Large intestine (tissue), 3 donors: ENCODE results near the gene TBC1D1. TPM values are rescaled to one million over a fixed set of nuclear protein-coding genes. Genes with fewer than 3 reads are reported as not detected.
A peak's percentile ranks its signal among the peaks of the same experiment; 100 is the strongest.

Source experiments
- DNase-seq, 2 donors: peaks; one replicate each; pipeline versions ENCODE4 v3.0.0 to v3.0.0-alpha.2; 2013
- H3K27ac ChIP-seq: one replicate; pipeline ENCODE4 v1.5.1; 2013; ENCODE audit warnings: low read length
- H3K27me3 ChIP-seq: 2 replicates; pipeline ENCODE4 v1.6.1; 2013; ENCODE audit warnings: low read length; ENCODE audit not compliant: control insufficient read depth, insufficient read depth
- H3K36me3 ChIP-seq: 2 replicates; pipeline ENCODE4 v1.6.1; 2013; ENCODE audit warnings: low read length; ENCODE audit not compliant: control insufficient read depth, insufficient read depth
- H3K4me1 ChIP-seq: one replicate; pipeline ENCODE4 v1.6.1; 2013; ENCODE audit warnings: low read length; ENCODE audit not compliant: control insufficient read depth, insufficient read depth
- H3K4me3 ChIP-seq: one replicate; pipeline ENCODE4 v1.5.1; 2013; ENCODE audit warnings: low read length
- H3K9me3 ChIP-seq: one replicate; pipeline ENCODE4 v1.6.1; 2013; ENCODE audit warnings: mild to moderate bottlenecking, low read depth, low read length, moderate library complexity; ENCODE audit not compliant: control insufficient read depth
- WGBS: methylation state at CpG from one replicate; pipeline ENCODE4 v1.1.5; 2013; ENCODE audit warnings: low lambda C conversion rate; ENCODE audit not compliant: insufficient coverage; 5-methylcytosine and 5-hydroxymethylcytosine counted together
- polyA plus RNA-seq: library from polyadenylated mRNA; unstranded; fragments of 120-200 nt; gene quantifications from one replicate; pipeline ENCODE4 v1.2.1, GENCODE V29; 2013

TBC1D1 gene
- polyA plus RNA-seq, 1 donor = 116 TPM

- Histone ChIP-seq H3K4me3 (no peak overlapping the region), H3K27ac (no peak overlapping the region), H3K4me1 (peaks cover 36% of the 10 kb centered on the region), H3K36me3 (peaks cover 24% of the 10 kb centered on the region), H3K27me3 (no peaks in the 10 kb centered on the region), H3K9me3 (no peaks in the 10 kb centered on the region)
- no peak for DNase-seq
- WGBS = 85% methylated on average over 4 of the region's 9 CpGs
Observed at GRCh38 chr4:38086151-38086848, 195.4 kb downstream of the TBC1D1 start.

GRCh38 chr4:38086849-38087226, 196.0 kb downstream of the TBC1D1 start:
- no peak overlapping the region for H3K27ac ChIP-seq
- no peaks in the 10 kb centered on the region for H3K9me3 ChIP-seq
- peaks cover 26% of the 10 kb centered on the region for H3K36me3 ChIP-seq
- no peaks in the 10 kb centered on the region for H3K27me3 ChIP-seq
- H3K4me1 ChIP-seq = peaks cover 33% of the 10 kb centered on the region
- no peak overlapping the region for H3K4me3 ChIP-seq
- no peak for DNase-seq
- WGBS = 78% methylated on average over 1 of the region's 2 CpGs

- no peaks in the 10 kb centered on the region for H3K9me3 ChIP-seq
- no peak for DNase-seq
- H3K4me3 ChIP-seq = no peak overlapping the region
- H3K27ac ChIP-seq = no peak overlapping the region
- H3K36me3 ChIP-seq = peaks cover 26% of the 10 kb centered on the region
- H3K27me3 ChIP-seq = no peaks in the 10 kb centered on the region
- peaks cover 19% of the 10 kb centered on the region for H3K4me1 ChIP-seq
Observed at GRCh38 chr4:38088321-38088720, 197.4 kb downstream of the TBC1D1 start.

GRCh38 chr4:38089961-38090360, 199.1 kb downstream of the TBC1D1 start:
- Histone ChIP-seq H3K4me3 (no peak overlapping the region), H3K4me1 (peaks cover 16% of the 10 kb centered on the region), H3K9me3 (no peaks in the 10 kb centered on the region), H3K27ac (peak overlapping the region; percentile 14), H3K36me3 (peaks cover 19% of the 10 kb centered on the region), H3K27me3 (no peaks in the 10 kb centered on the region)
- DNase-seq = no peak
- 35% methylated on average over 2 of the region's 4 CpGs for WGBS

- peaks cover 18% of the 10 kb centered on the region for H3K36me3 ChIP-seq
- H3K27ac ChIP-seq = peak overlapping the region; percentile 14
- H3K27me3 ChIP-seq = no peaks in the 10 kb centered on the region
- H3K9me3 ChIP-seq = no peaks in the 10 kb centered on the region
- H3K4me1 ChIP-seq = peaks cover 16% of the 10 kb centered on the region
- no peak overlapping the region for H3K4me3 ChIP-seq
- WGBS = 79% methylated on average over 4 of the region's 7 CpGs
- DNase-seq = peak in 1 of 2 donors; percentile 59
Observed at GRCh38 chr4:38090455-38091246, 199.8 kb downstream of the TBC1D1 start.

GRCh38 chr4:38091636-38092035, 200.8 kb downstream of the TBC1D1 start:
- Histone ChIP-seq H3K27ac (no peak overlapping the region), H3K4me1 (peaks cover 13% of the 10 kb centered on the region), H3K4me3 (no peak overlapping the region), H3K9me3 (no peaks in the 10 kb centered on the region), H3K36me3 (peaks cover 25% of the 10 kb centered on the region), H3K27me3 (no peaks in the 10 kb centered on the region)
- no peak for DNase-seq
- no CpG with 5 or more reads among the region's 1 CpG for WGBS

DNA sequence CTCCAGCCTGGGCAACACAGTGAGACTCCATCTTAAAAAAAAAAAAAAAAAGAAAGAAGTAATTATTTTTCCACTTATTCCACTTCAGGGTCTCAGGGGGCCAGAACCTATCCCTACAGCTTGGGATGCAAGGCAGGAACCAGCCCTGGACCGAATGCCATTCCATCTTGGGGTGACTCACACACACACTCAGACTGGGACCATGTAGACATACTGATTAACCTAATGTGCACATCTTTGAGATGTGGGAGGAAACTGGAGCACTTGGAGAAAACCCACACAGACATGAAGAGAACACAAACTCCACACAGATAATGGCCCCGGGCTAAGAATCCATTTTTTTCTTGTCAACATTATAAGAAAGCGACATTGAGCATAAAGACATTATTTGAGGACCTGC, 201.8 kb downstream of the TBC1D1 start:
- no peak overlapping the region for H3K4me3 ChIP-seq
- H3K27me3 ChIP-seq = no peaks in the 10 kb centered on the region
- DNase-seq = no peak
- no CpG with 5 or more reads among the region's 3 CpGs for WGBS
- H3K9me3 ChIP-seq = no peaks in the 10 kb centered on the region
- no peak overlapping the region for H3K27ac ChIP-seq
- peaks cover 6% of the 10 kb centered on the region for H3K4me1 ChIP-seq
- peaks cover 27% of the 10 kb centered on the region for H3K36me3 ChIP-seq

GRCh38 chr4:38094419-38094818, 203.5 kb downstream of the TBC1D1 start:
- WGBS = no CpG with 5 or more reads among the region's 7 CpGs
- Histone ChIP-seq H3K36me3 (peaks cover 36% of the 10 kb centered on the region), H3K4me1 (peaks cover 6% of the 10 kb centered on the region), H3K27ac (no peak overlapping the region), H3K9me3 (no peaks in the 10 kb centered on the region), H3K4me3 (no peak overlapping the region), H3K27me3 (no peaks in the 10 kb centered on the region)
- DNase-seq = no peak

DNA sequence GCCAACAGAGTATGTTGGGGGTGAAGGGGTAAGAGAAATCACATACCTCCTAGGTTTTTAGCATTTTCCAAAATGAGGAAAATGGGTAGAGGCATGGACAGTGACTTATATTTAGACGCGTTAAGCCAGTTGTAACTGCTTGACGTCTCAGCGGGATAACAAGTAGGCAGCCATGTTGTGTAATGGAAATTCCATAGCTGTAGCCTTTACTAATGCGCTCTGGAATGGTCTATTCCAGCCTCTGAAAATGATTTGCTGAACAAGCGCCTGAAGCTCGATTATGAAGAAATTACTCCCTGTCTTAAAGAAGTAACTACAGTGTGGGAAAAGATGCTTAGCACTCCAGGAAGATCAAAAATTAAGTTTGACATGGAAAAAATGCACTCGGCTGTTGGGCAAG, 204.8 kb downstream of the TBC1D1 start:
- no peaks in the 10 kb centered on the region for H3K4me1 ChIP-seq
- no peak for DNase-seq
- H3K27me3 ChIP-seq = no peaks in the 10 kb centered on the region
- WGBS = 100% methylated on average over 3 of the region's 8 CpGs
- H3K4me3 ChIP-seq = no peak overlapping the region
- no peaks in the 10 kb centered on the region for H3K9me3 ChIP-seq
- no peak overlapping the region for H3K27ac ChIP-seq
- H3K36me3 ChIP-seq = peaks cover 39% of the 10 kb centered on the region

GRCh38 chr4:38097818-38098217, 206.9 kb downstream of the TBC1D1 start:
- H3K27ac ChIP-seq = no peak overlapping the region
- peaks cover 42% of the 10 kb centered on the region for H3K36me3 ChIP-seq
- H3K4me3 ChIP-seq = no peak overlapping the region
- H3K4me1 ChIP-seq = no peaks in the 10 kb centered on the region
- H3K9me3 ChIP-seq = no peaks in the 10 kb centered on the region
- WGBS = no CpG with 5 or more reads among the region's 4 CpGs
- no peak for DNase-seq
- H3K27me3 ChIP-seq = no peaks in the 10 kb centered on the region
